Measurements from ENCODE around the gene AOPEP. TPM values are rescaled to one million over a fixed set of nuclear protein-coding genes. Genes with fewer than 3 reads are reported as not detected.

AOPEP gene
- total and polyA plus RNA-seq, 2 of the 13 experiments (the other 11 are each of a cell fraction or from before 2014, with no cell fraction given), result 22.2 to 41.6 TPM

DNA sequence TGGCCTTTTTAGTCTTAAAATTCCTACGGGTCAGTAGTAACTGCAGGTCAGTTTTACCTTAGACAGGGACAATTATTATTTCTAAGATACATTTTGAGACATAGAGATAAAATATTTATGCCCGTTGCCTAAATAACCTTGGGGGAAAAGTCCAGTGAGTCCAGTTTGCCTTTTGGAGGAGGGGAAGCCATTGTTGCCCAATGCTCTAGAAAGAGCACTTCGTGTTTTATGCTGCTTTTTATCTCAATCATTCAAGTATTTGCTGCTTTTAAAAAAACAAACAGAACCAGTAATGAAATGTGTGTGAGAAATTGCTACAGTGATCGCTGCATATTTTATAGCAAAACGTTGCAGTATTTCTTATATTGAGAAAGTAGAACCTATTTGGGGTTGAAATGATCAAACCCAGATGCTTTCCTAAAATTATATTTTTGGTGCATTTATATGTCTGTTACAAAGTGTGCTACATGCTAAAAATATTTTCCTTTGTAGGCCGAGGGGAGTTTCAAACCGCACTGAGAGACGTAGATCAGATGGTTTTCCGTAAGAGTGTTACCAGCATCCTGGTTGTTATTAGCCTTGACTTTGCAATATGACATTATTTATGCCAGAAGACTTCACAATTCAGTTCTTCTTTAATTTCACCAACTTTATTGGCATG lies 266.8 kb downstream of the AOPEP start (continued):
- no peak for TF ChIP-seq ZNF878 (CRISPR knock-in tag; IDR thresholded peaks at IDR 0.05)
- TF ChIP-seq ADNP (CRISPR knock-in tag; IDR thresholded peaks at IDR 0.05), result no peak
- peak; percentile 54; the same call in 1 of the 2 replicates for TF ChIP-seq HDAC1 (CRISPR knock-in tag; IDR thresholded peaks at IDR 0.05)
- TF ChIP-seq ZMYM3 (CRISPR knock-in tag; IDR thresholded peaks at IDR 0.05), result no peak
- no peak for TF ChIP-seq ZNF776 (CRISPR knock-in tag; IDR thresholded peaks at IDR 0.05)
- TF ChIP-seq NBN (conservative IDR thresholded peaks at IDR 0.05), result no peak
- no peak for TF ChIP-seq ZNF564 (CRISPR knock-in tag; IDR thresholded peaks at IDR 0.05)
- no peak for TF ChIP-seq HNRNPH1 (optimal IDR thresholded peaks at IDR 0.05; ENCODE audit: low read depth, low read length)
- TF ChIP-seq, protein P1, sequence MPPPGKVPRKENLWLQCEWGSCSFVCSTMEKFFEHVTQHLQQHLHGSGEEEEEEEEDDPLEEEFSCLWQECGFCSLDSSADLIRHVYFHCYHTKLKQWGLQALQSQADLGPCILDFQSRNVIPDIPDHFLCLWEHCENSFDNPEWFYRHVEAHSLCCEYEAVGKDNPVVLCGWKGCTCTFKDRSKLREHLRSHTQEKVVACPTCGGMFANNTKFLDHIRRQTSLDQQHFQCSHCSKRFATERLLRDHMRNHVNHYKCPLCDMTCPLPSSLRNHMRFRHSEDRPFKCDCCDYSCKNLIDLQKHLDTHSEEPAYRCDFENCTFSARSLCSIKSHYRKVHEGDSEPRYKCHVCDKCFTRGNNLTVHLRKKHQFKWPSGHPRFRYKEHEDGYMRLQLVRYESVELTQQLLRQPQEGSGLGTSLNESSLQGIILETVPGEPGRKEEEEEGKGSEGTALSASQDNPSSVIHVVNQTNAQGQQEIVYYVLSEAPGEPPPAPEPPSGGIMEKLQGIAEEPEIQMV (CRISPR knock-in tag; IDR thresholded peaks at IDR 0.05; ENCODE audit: low read depth), result no peak
- TF ChIP-seq ZNF780A (CRISPR knock-in tag; IDR thresholded peaks at IDR 0.05), result no peak
- TF ChIP-seq YEATS2 (CRISPR knock-in tag; IDR thresholded peaks at IDR 0.05; ENCODE audit: borderline replicate concordance), result no peak
- TF ChIP-seq TOPORS (CRISPR knock-in tag; IDR thresholded peaks at IDR 0.05), result no peak
- TF ChIP-seq KLF9 (CRISPR knock-in tag; IDR thresholded peaks at IDR 0.05; ENCODE audit: low read depth), result no peak
- TF ChIP-seq, protein P2, sequence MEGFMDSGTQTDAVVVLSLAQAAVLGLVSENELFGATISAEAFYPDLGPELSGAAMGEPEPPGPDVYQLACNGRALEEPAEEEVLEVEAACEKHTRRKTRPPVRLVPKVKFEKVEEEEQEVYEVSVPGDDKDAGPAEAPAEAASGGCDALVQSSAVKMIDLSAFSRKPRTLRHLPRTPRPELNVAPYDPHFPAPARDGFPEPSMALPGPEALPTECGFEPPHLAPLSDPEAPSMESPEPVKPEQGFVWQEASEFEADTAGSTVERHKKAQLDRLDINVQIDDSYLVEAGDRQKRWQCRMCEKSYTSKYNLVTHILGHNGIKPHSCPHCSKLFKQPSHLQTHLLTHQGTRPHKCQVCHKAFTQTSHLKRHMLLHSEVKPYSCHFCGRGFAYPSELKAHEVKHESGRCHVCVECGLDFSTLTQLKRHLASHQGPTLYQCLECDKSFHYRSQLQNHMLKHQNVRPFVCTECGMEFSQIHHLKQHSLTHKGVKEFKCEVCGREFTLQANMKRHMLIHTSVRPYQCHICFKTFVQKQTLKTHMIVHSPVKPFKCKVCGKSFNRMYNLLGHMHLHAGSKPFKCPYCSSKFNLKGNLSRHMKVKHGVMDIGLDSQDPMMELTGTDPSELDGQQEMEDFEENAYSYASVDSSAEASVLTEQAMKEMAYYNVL (CRISPR knock-in tag; IDR thresholded peaks at IDR 0.05; ENCODE audit: borderline replicate concordance), result no peak
- TF ChIP-seq, protein P3, sequence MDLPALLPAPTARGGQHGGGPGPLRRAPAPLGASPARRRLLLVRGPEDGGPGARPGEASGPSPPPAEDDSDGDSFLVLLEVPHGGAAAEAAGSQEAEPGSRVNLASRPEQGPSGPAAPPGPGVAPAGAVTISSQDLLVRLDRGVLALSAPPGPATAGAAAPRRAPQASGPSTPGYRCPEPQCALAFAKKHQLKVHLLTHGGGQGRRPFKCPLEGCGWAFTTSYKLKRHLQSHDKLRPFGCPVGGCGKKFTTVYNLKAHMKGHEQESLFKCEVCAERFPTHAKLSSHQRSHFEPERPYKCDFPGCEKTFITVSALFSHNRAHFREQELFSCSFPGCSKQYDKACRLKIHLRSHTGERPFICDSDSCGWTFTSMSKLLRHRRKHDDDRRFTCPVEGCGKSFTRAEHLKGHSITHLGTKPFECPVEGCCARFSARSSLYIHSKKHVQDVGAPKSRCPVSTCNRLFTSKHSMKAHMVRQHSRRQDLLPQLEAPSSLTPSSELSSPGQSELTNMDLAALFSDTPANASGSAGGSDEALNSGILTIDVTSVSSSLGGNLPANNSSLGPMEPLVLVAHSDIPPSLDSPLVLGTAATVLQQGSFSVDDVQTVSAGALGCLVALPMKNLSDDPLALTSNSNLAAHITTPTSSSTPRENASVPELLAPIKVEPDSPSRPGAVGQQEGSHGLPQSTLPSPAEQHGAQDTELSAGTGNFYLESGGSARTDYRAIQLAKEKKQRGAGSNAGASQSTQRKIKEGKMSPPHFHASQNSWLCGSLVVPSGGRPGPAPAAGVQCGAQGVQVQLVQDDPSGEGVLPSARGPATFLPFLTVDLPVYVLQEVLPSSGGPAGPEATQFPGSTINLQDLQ (CRISPR knock-in tag; IDR thresholded peaks at IDR 0.05), result no peak
- TF ChIP-seq, protein P4, sequence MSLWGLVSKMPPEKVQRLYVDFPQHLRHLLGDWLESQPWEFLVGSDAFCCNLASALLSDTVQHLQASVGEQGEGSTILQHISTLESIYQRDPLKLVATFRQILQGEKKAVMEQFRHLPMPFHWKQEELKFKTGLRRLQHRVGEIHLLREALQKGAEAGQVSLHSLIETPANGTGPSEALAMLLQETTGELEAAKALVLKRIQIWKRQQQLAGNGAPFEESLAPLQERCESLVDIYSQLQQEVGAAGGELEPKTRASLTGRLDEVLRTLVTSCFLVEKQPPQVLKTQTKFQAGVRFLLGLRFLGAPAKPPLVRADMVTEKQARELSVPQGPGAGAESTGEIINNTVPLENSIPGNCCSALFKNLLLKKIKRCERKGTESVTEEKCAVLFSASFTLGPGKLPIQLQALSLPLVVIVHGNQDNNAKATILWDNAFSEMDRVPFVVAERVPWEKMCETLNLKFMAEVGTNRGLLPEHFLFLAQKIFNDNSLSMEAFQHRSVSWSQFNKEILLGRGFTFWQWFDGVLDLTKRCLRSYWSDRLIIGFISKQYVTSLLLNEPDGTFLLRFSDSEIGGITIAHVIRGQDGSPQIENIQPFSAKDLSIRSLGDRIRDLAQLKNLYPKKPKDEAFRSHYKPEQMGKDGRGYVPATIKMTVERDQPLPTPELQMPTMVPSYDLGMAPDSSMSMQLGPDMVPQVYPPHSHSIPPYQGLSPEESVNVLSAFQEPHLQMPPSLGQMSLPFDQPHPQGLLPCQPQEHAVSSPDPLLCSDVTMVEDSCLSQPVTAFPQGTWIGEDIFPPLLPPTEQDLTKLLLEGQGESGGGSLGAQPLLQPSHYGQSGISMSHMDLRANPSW (CRISPR knock-in tag; IDR thresholded peaks at IDR 0.05; ENCODE audit: borderline replicate concordance), result no peak
- TF ChIP-seq, protein P5, sequence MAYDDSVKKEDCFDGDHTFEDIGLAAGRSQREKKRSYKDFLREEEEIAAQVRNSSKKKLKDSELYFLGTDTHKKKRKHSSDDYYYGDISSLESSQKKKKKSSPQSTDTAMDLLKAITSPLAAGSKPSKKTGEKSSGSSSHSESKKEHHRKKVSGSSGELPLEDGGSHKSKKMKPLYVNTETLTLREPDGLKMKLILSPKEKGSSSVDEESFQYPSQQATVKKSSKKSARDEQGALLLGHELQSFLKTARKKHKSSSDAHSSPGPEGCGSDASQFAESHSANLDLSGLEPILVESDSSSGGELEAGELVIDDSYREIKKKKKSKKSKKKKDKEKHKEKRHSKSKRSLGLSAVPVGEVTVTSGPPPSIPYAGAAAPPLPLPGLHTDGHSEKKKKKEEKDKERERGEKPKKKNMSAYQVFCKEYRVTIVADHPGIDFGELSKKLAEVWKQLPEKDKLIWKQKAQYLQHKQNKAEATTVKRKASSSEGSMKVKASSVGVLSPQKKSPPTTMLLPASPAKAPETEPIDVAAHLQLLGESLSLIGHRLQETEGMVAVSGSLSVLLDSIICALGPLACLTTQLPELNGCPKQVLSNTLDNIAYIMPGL (CRISPR knock-in tag; IDR thresholded peaks at IDR 0.05; ENCODE audit: borderline replicate concordance in 1 of 2, low read depth in 1 of 2), result no peak
- no peak for TF ChIP-seq TMF1 (CRISPR knock-in tag; IDR thresholded peaks at IDR 0.05; ENCODE audit: low read depth)
- 0 out of 2 replicates have a peak, but pooled peaks have one; percentile 26 for TF ChIP-seq HMG20A (CRISPR knock-in tag; IDR thresholded peaks at IDR 0.05; ENCODE audit: borderline replicate concordance)
